H1 (cell line): ENCODE data around the gene TBX6. TPM values are rescaled to one million over a fixed set of nuclear protein-coding genes. Genes with fewer than 3 reads are reported as not detected.

Experiments used
- CTCF ChIA-PET: fragments of 300-600 bp; sonication (Branson Sonifier 250); formaldehyde crosslinking; loops from one replicate; lab custom pipeline; 2021; ENCODE audit not compliant: partially characterized antibody; lab: Charles Lee
- POLR2A ChIA-PET: fragments of 300-600 bp; sonication (Branson Sonifier 250); formaldehyde crosslinking; loops from one replicate; lab custom pipeline; 2021; ENCODE audit warnings: inconsistent platforms; ENCODE audit not compliant: partially characterized antibody; lab: Charles Lee
- DNase-seq, 2 experiments: peaks; one replicate each; pipeline versions ENCODE4 v3.0.0 to v3.0.0-alpha.2; 2010 to 2022; ENCODE audit warnings: low spot score in 2 of 2, low read depth in 1 of 2, mixed read lengths in 1 of 2
- FAIRE-seq: peaks from 2 replicates; lab custom pipeline; 2011; peaks lifted over from hg19 to GRCh38; lab: Jason Lieb, UNC
- H2AFZ ChIP-seq: 2 replicates; pipeline ENCODE4 v1.8.1; 2012; ENCODE audit warnings: low read length, inconsistent platforms
- H2AK5ac ChIP-seq: 2 replicates; pipeline ENCODE4 v1.6.1; 2013; ENCODE audit warnings: low read depth, low read length
- H2BK120ac ChIP-seq: replicated peaks from 2 replicates; pipeline ENCODE3; 2013; ENCODE audit warnings: low read depth, low read length, inconsistent platforms
- H2BK12ac ChIP-seq: 2 replicates; pipeline ENCODE4 v1.6.1; 2013; ENCODE audit warnings: low read depth, low read length
- H2BK15ac ChIP-seq: 2 replicates; pipeline ENCODE4 v1.6.1; 2013; ENCODE audit warnings: low read length
- H2BK20ac ChIP-seq: 2 replicates; pipeline ENCODE4 v1.6.1; 2013; ENCODE audit warnings: low read length
- H2BK5ac ChIP-seq: 2 replicates; pipeline ENCODE4 v1.6.1; 2013; ENCODE audit warnings: low read depth, low read length
- H3K14ac ChIP-seq: 2 replicates; pipeline ENCODE4 v1.6.1; 2013; ENCODE audit warnings: inconsistent platforms; ENCODE audit not compliant: insufficient read length
- H3K18ac ChIP-seq: 2 replicates; pipeline ENCODE4 v1.6.1; 2013; ENCODE audit warnings: low read length; ENCODE audit errors: extremely low read depth
- H3K23ac ChIP-seq: 2 replicates; pipeline ENCODE4 v1.6.1; 2013; ENCODE audit warnings: inconsistent platforms; ENCODE audit not compliant: insufficient read length
- H3K23me2 ChIP-seq: 2 replicates; pipeline ENCODE4 v1.6.1; 2013; ENCODE audit warnings: low read depth, low read length
- H3K27ac ChIP-seq: 2 replicates; pipeline ENCODE4 v1.6.1; 2011; ENCODE audit warnings: low read depth, low read length, inconsistent platforms
- H3K27me3 ChIP-seq, 4 experiments: replicated peaks in 1 of 4; 1 replicate in 1 of 4; 2 replicates in 3 of 4; pipeline versions ENCODE4 v1.6.1 to v1.8.1; 2011 to 2013; ENCODE audit warnings: low read length in 3 of 4, mild to moderate bottlenecking in 3 of 4, inconsistent platforms in 2 of 4, mixed read lengths in 2 of 4, moderate library complexity in 1 of 4; ENCODE audit not compliant: control insufficient read depth in 3 of 4, insufficient read depth in 3 of 4; ENCODE audit errors: extremely low read depth in 1 of 4
- H3K36me3 ChIP-seq, 4 experiments: 2 replicates each; pipeline versions ENCODE4 v1.6.1 to v1.8.1; 2011 to 2013; ENCODE audit warnings: mild to moderate bottlenecking in 4 of 4, low read length in 3 of 4, moderate library complexity in 2 of 4, control low read depth in 1 of 4, inconsistent platforms in 1 of 4; ENCODE audit not compliant: insufficient read depth in 4 of 4, control insufficient read depth in 2 of 4
- H3K4ac ChIP-seq: replicated peaks from 2 replicates; pipeline ENCODE3; 2013; ENCODE audit warnings: low read length, low read depth, mixed read lengths, inconsistent platforms; ENCODE audit not compliant: insufficient read length
- H3K4me1 ChIP-seq, 4 experiments: replicated peaks in 1 of 4; 1 replicate in 1 of 4; 2 replicates in 3 of 4; pipeline versions ENCODE4 v1.6.1 to v1.8.1; 2011 to 2013; ENCODE audit warnings: low read length in 3 of 4, inconsistent platforms in 2 of 4, mixed read lengths in 1 of 4; ENCODE audit not compliant: insufficient read depth in 4 of 4, control insufficient read depth in 3 of 4
- H3K4me2 ChIP-seq, 2 experiments: 2 replicates each; pipeline versions ENCODE4 v1.6.1 to v1.8.1; 2011 to 2013; ENCODE audit warnings: low read depth in 2 of 2, low read length in 2 of 2, control low read depth in 1 of 2, inconsistent platforms in 1 of 2, mild to moderate bottlenecking in 1 of 2; ENCODE audit not compliant: insufficient read depth in 1 of 2
- H3K4me3 ChIP-seq, 4 experiments: fragments of 200-600, 300-600 bp in 1 of 4; sonication (generic), shearing (Covaris generic), sonication (Bioruptor Twin) in 1 of 4; 2 replicates each; pipeline versions ENCODE4 v1.5.1 to v1.8.1; 2011 to 2016; ENCODE audit warnings: low read length in 4 of 4, low read depth in 3 of 4, control low read depth in 2 of 4, inconsistent platforms in 2 of 4, mild to moderate bottlenecking in 2 of 4, mixed read lengths in 1 of 4, moderate library complexity in 1 of 4; ENCODE audit not compliant: insufficient read depth in 2 of 4; ENCODE audit errors: extremely low read depth in 1 of 4
- H3K56ac ChIP-seq: replicated peaks from 2 replicates; pipeline ENCODE3; 2013; ENCODE audit warnings: low read depth, mild to moderate bottlenecking, mixed read lengths, low read length, inconsistent platforms; ENCODE audit not compliant: insufficient read length
- H3K79me1 ChIP-seq: 2 replicates; pipeline ENCODE4 v1.6.1; 2013; ENCODE audit warnings: low read depth, low read length, control low read depth
- H3K79me2 ChIP-seq, 2 experiments: 2 replicates each; pipeline versions ENCODE4 v1.6.1 to v1.8.1; 2012 to 2013; ENCODE audit warnings: low read length in 2 of 2, mild to moderate bottlenecking in 2 of 2, inconsistent platforms in 1 of 2; ENCODE audit not compliant: insufficient read depth in 2 of 2, control insufficient read depth in 1 of 2
- H3K9ac ChIP-seq, 4 experiments: replicated peaks in 1 of 4; 1 replicate in 1 of 4; 2 replicates in 3 of 4; pipeline versions ENCODE4 v1.6.1 to v1.8.1; 2011 to 2013; ENCODE audit warnings: low read depth in 3 of 4, low read length in 3 of 4, control low read depth in 2 of 4, mild to moderate bottlenecking in 2 of 4, moderate library complexity in 2 of 4, inconsistent platforms in 1 of 4; ENCODE audit errors: extremely low read depth in 1 of 4
- H3K9me3 ChIP-seq, 2 experiments: 2 replicates each; pipeline versions ENCODE4 v1.6.1 to v1.8.1; 2012 to 2013; ENCODE audit warnings: mild to moderate bottlenecking in 2 of 2, moderate library complexity in 2 of 2, control low read depth in 1 of 2, inconsistent platforms in 1 of 2, low read depth in 1 of 2, low read length in 1 of 2, mixed read lengths in 1 of 2; ENCODE audit not compliant: insufficient read depth in 2 of 2
- H4K20me1 ChIP-seq, 2 experiments: replicated peaks in 1 of 2; 2 replicates each; pipeline versions ENCODE3 to v1.8.1; 2011 to 2013; ENCODE audit warnings: inconsistent platforms in 2 of 2, low read length in 2 of 2, mild to moderate bottlenecking in 1 of 2; ENCODE audit not compliant: insufficient read depth in 2 of 2, control insufficient read depth in 1 of 2
- H4K5ac ChIP-seq: 2 replicates; pipeline ENCODE4 v1.6.1; 2013; ENCODE audit warnings: low read length, low read depth, mixed read lengths, inconsistent platforms; ENCODE audit not compliant: insufficient read length
- H4K8ac ChIP-seq: 2 replicates; pipeline ENCODE4 v1.8.0; 2013; ENCODE audit warnings: mild to moderate bottlenecking, moderate library complexity, low read length, inconsistent platforms; ENCODE audit not compliant: insufficient read depth; ENCODE audit errors: extremely low read depth
- H4K91ac ChIP-seq: replicated peaks from 2 replicates; pipeline ENCODE3; 2013; ENCODE audit warnings: low read length, mixed read lengths, inconsistent platforms; ENCODE audit not compliant: insufficient read length
- CHD1 ChIP-seq: IDR thresholded peaks from 2 replicates; pipeline ENCODE4 v1.6.1; 2012; ENCODE audit warnings: low read depth, low read length, improper control_type of control experiment
- CREB1 ChIP-seq: IDR thresholded peaks from 2 replicates; pipeline ENCODE4 v1.6.1; 2012; ENCODE audit warnings: inconsistent platforms
- POLR2A ChIP-seq, 2 experiments: IDR thresholded peaks; 1 replicate in 1 of 2; 2 replicates in 1 of 2; pipeline ENCODE4 v1.6.1; 2011; ENCODE audit warnings: low read depth in 2 of 2, low read length in 2 of 2, mild to moderate bottlenecking in 2 of 2; ENCODE audit errors: control extremely low read depth in 1 of 2
- POU5F1 ChIP-seq: IDR thresholded peaks from 2 replicates; pipeline ENCODE4 v1.6.1; 2011; ENCODE audit warnings: low read depth, mild to moderate bottlenecking, low read length, moderate library complexity
- RAD21 ChIP-seq, 2 experiments: IDR thresholded peaks in 1 of 2; conservative IDR thresholded peaks in 1 of 2; 2 replicates each; pipeline ENCODE4 v1.6.1; 2011; ENCODE audit warnings: low read depth in 2 of 2, low read length in 2 of 2, improper control_type of control experiment in 1 of 2, inconsistent platforms in 1 of 2, mild to moderate bottlenecking in 1 of 2, moderate library complexity in 1 of 2
- WGBS, 2 experiments: shearing (Covaris generic) in 1 of 2; methylation state at CpG; one replicate each; pipeline versions ENCODE4 v1.1.6 to v1.1.7; 2013 to 2015; ENCODE audit warnings: low lambda C conversion rate in 2 of 2, mixed read lengths in 2 of 2, inconsistent platforms in 1 of 2, low coverage in 1 of 2, missing lambda C conversion rate in 1 of 2; ENCODE audit not compliant: insufficient replicate concordance in 2 of 2, insufficient coverage in 1 of 2, insufficient read length in 1 of 2; ENCODE audit errors: extremely low coverage in 1 of 2, missing lambda C conversion rate in 1 of 2; 5-methylcytosine and 5-hydroxymethylcytosine counted together
- polyA plus RNA-seq, 7 experiments: library from polyadenylated mRNA; depleted of rRNA in 3 of 7; stranded (reverse) in 5 of 7; unstranded in 2 of 7; fragments of >200 nt in 5 of 7; fragments of 200-250 nt in 2 of 7; gene quantifications; 1 replicate in 5 of 7; 2 replicates in 1 of 7; 4 replicates in 1 of 7; pipeline versions ENCODE4 v1.2.1 to v1.2.3, GENCODE V29; 2011 to 2013; ENCODE audit warnings: missing spikeins in 2 of 7, mixed read lengths in 2 of 7
- total RNA-seq: library from RNA; stranded (reverse); fragmentation: NEBNext Ultra II Directional; extraction: Animal tissue kit (Norgen Biotek cat#: 25700); gene quantifications from 2 replicates; pipeline ENCODE4 v1.2.1, GENCODE V29; 2021

Gene TBX6
- total and polyA plus RNA-seq, 2 of the 8 experiments (the other 6 are each of a cell fraction or from before 2014, with no cell fraction given), result 2.2 to 2.8 TPM

GRCh38 chr16:30090610-30091331, 953 bp downstream of the TBX6 start:
- H3K18ac ChIP-seq, result peak overlapping the region; percentile 71
- no peak overlapping the region for H3K56ac ChIP-seq
- DNase-seq (no peak), FAIRE-seq (no peak)
- H4K5ac ChIP-seq, result peak overlapping the region; percentile 19
- peaks cover 0 to 16% (median 10%) of the 10 kb centered on the region in 4 experiments; a peak in 6 of 7 replicates for H3K4me1 ChIP-seq
- peaks cover 3% of the 10 kb centered on the region; the same call in 1 of the 2 replicates for H3K79me1 ChIP-seq
- no peak overlapping the region for H2BK120ac ChIP-seq
- no peak overlapping the region for H2BK5ac ChIP-seq
- H3K9me3 ChIP-seq, result no peaks in the 10 kb centered on the region
- no peak overlapping the region for H3K27ac ChIP-seq
- H3K23me2 ChIP-seq, result peaks cover 12% of the 10 kb centered on the region; the same call in 1 of the 2 replicates
- no peak overlapping the region for H2AFZ ChIP-seq
- CTCF ChIA-PET, result interaction anchor here (1.2 to 7.7 kb wide), 13 partner anchors 10 to 274 kb away, joined by 4 to 90 read pairs (median 11); partner anchors contain the start of genes ALDOA, GDPD3, PPP4C and TLCD3B
- H3K79me2 ChIP-seq, result peaks cover 0 to 6% of the 10 kb centered on the region in 2 experiments; a peak in 1 of 4 replicates
- H3K9ac ChIP-seq, result no peak overlapping the region
- 0 out of 2 replicates have a peak overlapping the region, but pooled peaks have one; percentile 9 for H2BK12ac ChIP-seq
- H3K36me3 ChIP-seq, result peaks cover 0 to 1% (median 0%) of the 10 kb centered on the region in 4 experiments; a peak in 1 of 8 replicates
- peak overlapping the region; percentile 55 to 84 (median 66) for H3K4me3 ChIP-seq
- no peak overlapping the region; the same call in 1 of the 2 replicates for H4K8ac ChIP-seq
- H3K4me2 ChIP-seq, result peak overlapping the region; percentile 71 to 92
- no peak overlapping the region for H3K14ac ChIP-seq
- no peak overlapping the region for H2BK15ac ChIP-seq
- H4K91ac ChIP-seq, result peak overlapping the region; percentile 2
- H2AK5ac ChIP-seq, result no peak overlapping the region; the same call in 1 of the 2 replicates
- H3K27me3 ChIP-seq, result peaks cover 0 to 3% (median 0%) of the 10 kb centered on the region in 4 experiments; a peak in 1 of 7 replicates
- peaks cover 0 to 2% of the 10 kb centered on the region in 2 experiments for H4K20me1 ChIP-seq
- no peak overlapping the region for H3K4ac ChIP-seq
- H3K23ac ChIP-seq, result no peak overlapping the region
- no peak for TF ChIP-seq RAD21 (IDR thresholded peaks at IDR 0.05 in 1 of 2, conservative IDR thresholded peaks at IDR 0.05 in 1 of 2; ENCODE audit: low read depth in 2 of 2, low read length in 2 of 2)
- no peak for TF ChIP-seq CREB1
- peak in 1 of 2 experiments; percentile 9; a peak in 1 of 3 replicates for TF ChIP-seq POLR2A (IDR thresholded peaks at IDR 0.05; ENCODE audit: control extremely low read depth in 1 of 2, low read depth in 2 of 2, low read length in 2 of 2)
- TF ChIP-seq POU5F1, result no peak
- no peak for TF ChIP-seq CHD1
- POLR2A ChIA-PET, result interaction anchor here (0.8 to 14.0 kb wide), 5 partner anchors 17 to 300 kb away, joined by 3 to 353 read pairs (median 5); partner anchors contain the start of genes ALDOA, GDPD3, KIF22 and PPP4C
- 51% methylated on average over 25 of the region's 26 CpGs; no CpG with 5 or more reads in 1 of the 2 experiments for WGBS, 2 experiments
- H2BK20ac ChIP-seq, result no peak overlapping the region
